Stimulated activated CD4-positive, alpha-beta T cell treated with anti-CD3 and anti-CD28 coated beads, Interleukin-15, amount 100 ng/mL, for 48 hours (primary cell): ENCODE measurements around the gene GDPD1.
"Not testable (repeated sequence)": the region's sequence is repeated elsewhere in the genome, so short reads cannot be mapped to it uniquely, and the experiment has no call there.

Source experiments
- DNase-seq, 2 donors: peaks; one replicate each; pipeline ENCODE4 v3.0.0-alpha.2; 2020; ENCODE audit warnings: low read depth in 2 of 2

GDPD1 gene

DNA sequence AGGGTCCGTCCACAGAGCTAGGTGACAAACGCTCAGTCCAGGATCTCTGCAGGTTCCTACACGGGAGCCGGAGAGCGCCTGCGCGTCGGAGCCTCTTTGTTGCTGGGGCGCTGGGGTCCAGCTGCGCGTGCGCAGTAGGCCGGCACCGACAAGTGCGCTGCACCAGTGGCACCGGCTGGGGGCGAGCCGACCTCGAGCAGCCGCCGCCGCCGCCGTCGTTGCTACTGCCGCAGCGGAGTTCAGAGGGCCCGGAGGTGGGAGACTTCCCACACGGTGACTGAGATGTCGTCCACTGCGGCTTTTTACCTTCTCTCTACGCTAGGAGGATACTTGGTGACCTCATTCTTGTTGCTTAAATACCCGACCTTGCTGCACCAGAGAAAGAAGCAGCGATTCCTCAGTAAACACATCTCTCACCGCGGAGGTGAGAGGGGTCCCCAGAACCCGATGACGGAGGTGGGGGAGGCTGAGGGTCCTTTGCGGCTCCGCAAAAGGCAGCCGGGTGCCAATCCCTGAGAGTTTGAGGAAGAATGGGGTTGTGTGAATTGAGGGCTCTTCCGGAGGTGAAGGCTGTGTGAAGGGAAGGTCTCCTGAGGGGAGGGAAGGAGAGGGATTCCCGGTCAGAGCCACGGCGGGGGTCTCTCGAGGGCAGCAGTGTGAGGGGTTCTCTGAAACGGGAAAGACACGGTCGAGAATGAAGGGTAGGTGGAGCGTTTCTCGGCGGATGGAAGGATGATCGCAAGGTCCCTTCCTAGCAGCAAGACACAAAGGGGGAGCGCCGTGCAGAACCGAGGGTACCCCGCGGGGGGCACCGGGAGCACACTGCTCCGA is at the start of gene GDPD1:
GDPD1 (plus strand) TSS at position 184 of the 831 bp plus-strand sequence; CDS start at position 283, 99 bp downstream.
- peak; percentile 95 for DNase-seq

DNA sequence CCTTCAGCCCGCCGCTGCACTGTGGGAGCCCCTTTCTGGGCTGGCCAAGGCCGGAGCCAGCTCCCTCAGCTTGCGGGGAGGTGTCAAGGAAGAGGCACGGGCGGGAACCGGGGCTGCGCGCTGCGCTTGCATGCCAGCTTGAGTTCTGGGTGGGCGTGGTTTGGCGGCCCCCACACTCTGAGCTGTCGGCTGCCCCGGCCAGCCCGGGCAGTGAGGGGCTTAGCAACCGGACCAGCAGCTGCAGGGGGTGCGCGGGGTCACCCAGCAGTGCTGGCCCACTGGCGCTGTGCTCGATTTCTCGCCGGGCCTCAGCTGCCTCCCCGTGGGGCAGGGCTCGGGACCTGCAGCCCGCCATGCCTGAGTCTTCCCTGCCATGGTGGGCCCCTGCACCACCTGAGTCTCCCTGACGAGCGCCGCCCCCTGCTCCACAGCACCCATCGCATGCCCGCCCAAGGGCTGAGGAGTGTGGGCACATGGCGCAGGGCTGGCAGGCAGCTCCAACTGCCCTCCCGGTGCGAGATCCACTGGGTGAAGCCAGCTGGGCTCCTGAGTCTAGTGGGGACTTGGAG is 47.8 kb upstream of the GDPD1 start:
- no peak for DNase-seq

DNA sequence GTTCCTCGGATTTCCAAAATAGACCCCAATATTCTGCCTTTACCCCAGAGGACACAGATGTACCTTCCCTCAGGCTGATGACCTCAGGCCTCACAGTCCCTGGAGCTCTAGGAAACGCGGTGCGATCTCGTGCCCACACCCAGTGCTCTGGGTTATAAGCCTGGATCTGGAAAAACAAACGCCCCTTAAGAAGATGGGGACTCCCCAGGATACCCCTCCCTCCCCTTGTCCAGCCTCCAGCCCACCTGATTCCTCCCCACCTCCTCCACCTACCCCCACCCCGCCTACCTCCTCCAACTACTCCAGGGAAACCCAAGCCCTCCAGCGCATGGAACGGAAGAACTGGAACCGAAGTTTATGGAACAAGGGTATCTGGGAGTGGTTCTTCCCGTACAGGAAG is 45.6 kb upstream of the GDPD1 start:
- DNase-seq, result no peak

DNA sequence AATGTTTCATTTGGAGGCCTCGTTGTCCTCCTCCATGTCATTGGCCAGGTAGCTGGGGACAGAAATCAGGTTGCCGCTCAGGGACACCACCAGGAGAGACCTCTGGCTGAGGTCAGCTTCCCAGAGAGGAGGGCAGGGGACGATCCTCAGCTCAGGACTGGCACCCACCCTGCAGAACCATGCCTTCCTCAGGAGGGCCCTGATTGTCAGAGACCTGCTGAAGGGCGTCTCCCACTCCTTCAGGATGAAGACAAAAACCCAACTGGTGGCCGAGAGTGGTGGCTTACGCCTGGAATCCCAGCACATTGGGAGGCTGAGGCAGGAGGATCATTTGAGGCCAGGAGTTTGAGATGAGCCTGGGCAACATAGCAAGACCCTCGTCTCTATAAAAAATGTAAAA is 45.2 kb upstream of the GDPD1 start:
- no peak for DNase-seq

DNA sequence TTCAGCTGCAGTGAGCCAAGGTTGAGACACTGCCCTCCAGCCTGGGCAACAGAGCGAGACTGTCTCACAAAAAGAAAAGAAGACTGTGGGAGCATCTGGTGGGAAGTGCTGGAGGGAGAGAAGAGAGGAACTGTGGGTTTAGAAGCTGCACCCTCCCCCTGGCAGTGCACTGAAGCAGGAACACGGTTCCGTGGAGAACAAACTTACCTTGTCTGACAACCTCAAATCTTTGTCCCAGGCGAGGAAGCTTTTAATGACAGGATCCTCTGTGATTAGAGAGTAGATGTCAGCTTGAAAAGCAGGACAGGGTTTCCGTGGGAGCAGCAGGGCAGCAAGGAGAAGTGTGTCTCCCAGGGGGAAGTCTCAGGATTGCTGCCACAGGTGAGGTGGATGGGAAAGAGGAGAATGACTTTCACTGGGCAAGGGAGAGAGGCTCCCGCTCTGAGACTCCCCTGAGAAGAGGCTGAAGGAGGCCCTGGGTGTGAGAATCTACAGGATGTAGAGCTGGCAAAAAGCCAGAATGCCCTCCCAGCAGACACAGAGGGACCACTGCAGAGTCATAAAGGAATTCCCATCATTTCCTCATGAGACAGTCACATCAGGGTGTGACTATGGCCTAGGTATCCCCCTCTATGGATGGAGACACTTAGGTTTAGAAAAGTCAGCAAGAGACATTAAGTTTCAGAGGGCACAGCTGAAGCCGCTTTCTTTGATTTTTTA is 41.9 kb upstream of the GDPD1 start:
- DNase-seq, result no peak

DNA sequence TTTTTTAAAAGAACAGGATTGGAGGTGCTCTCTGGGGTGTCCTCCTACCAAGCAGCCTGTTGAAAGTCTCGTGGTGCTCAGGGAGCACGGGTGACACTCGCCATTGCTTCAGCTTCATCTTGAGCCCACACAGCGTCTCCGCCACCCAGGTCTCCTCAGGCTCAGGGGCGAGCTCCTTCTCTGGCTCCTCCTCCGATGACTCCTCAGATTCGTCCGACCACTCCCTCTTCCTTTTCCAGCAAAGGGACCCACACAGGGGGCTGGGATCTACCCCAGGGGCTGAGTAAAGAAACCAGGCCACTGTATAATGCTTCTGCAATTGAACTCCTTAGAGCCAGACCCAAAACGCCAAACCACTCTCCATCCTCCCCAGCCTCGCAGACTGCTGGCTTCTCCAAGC is 40.7 kb upstream of the GDPD1 start:
- not testable (repeated sequence) for DNase-seq

DNA sequence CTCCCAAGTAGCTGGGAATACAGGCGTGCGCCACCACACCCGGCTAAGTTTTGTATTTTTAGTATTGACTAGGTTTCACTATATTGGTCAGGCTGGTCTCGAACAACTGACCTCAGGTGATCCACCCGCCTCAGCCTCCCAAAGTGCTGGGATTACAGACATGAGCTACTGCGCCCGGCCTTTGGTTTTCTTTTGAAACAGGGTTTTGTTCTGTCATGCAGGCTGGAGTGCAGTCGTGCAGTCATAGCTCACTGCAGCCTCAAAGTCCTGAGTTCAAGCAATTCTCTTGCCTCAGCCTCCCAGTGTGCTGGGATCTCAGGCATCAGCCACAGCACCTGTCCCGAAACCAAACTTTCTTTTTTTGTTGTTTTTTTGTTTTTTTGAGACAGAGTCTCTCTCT is 39.7 kb upstream of the GDPD1 start:
- DNase-seq, result no peak

DNA sequence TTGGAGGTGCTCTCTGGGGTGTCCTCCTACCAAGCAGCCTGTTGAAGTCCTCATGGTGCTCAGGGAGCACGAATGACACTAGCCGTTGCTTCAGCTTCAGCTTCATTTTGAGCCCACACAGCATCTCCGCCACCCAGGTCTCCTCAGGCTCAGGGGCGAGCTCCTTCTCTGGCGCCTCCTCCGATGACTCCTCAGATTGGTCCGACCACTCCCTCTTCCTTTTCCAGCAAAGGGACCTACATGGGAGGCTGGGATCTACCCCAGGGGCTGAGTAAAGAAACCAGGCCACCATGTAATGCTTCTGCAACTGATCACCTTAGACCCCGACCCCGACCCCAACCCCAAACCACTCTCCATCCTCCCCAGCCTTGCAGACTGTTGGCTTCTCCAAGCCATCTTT is 38.8 kb upstream of the GDPD1 start:
- no peak for DNase-seq

DNA sequence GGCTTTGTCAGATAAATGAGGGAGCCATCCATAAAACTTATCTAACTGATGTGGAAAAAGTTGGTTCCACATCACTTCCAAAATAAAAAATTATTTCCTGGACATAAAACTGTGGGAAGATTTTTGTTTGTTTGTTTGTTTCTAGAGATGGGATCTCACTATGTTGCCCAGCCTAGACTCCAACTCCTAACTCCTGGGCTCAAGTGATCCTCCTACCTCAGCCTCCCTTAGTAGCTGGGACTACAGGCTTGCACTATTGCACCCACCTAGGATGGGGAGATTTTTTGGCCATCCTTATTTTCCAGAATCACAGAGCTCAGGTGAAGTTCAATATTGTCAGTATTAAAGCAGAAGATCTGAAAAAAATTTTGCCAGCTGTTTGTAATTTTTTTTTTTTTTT is 34.3 kb upstream of the GDPD1 start:
- DNase-seq, result no peak

DNA sequence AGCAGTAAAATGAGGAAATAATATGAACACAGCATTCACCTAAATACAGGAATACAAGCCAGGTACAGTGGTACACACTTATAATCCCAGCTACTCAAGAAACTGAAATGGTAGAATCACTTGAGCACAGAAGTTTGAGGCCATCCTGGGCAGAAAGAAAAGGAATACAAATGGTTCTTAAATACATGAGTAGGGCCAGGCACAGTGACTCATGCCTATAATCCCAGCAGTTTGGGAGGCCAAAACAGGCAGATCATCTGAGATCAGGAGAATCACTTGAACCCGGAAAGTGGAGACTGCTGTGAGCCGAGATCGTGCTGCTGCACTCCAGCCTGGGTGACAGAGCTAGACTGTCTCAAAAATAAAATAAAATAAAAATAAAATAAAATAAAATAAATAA is 33.5 kb upstream of the GDPD1 start:
- DNase-seq, result no peak

DNA sequence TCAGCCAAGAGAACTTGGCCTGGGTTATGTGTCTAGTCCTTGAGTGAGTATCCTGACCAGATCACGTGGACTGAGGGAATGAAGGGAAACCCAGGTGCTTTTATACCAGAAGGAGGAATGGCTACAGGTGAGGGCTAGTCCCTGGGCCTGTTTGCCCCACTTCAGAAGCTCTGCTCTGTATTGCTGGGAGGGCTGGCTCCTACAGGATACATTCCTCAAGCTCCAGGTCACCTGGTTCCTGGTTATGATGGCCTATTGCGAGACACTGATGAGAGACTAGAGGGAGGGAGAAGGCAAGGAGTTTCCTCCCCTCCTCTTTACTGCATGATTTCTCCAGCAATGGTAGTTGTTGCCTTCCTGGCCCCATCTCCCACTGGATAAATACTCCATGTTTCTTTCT is 29.5 kb upstream of the GDPD1 start:
- no peak for DNase-seq

DNA sequence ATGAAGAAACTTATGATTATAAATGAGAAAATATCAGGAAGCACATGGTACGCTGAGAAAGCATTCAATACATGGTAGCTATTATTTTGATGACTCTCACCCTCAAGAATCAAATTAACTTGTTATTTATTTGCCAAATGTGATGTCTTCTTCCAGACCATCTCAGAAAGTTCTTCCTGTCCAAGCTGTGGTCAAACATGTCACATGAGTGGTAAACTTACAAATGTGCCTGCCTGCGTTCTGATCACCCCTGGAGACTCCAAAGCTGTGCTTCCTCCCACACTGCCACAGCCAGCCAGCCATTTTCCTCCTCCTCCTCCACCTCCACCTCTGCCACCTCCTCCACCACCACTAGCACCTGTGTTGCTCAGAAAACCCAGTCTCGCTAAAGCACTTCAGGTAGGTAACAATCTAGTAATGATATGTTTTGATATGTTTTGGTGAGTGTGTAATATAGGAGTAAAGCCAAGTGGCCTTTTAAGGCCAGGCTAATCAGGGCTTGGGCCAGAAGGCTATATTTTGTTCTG is 26.9 kb upstream of the GDPD1 start:
- DNase-seq, result no peak

DNA sequence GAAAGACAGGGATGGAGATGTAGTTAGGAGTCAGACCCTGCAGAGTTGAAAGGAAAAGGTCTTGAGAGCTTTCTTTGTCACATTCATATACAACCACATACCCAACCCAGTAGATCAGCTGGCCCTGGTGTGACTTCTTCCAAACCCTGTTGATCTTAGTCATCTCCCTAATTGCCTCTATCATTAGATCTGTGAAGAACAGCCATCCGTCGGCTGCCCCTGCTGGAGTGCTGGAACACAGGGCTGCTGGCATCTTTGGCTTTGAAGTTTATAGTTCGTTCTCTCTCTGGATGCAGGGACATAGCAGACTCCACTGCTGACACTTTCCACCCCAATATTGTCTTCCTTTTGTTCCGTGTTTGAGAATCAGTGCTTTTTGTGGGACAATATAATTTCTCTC is 20.9 kb upstream of the GDPD1 start:
- no peak for DNase-seq

DNA sequence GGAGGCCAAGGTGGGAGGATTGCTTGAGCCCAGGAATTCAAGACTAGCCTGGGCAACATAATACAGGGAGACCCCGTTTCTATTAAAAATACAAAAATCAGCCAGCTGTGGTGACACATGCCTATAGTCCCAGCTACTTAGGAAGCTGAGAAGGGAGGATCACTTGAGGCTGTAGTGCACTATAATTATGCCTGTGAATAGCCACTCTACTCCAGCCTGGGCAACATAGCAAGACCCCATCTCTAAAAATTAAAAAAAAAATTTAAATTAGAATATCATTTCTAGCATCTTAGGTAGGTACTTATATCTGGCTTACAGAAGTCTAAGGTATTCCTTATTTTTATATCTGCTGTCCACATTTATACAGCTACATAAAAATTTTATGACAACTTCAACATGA is 18.0 kb upstream of the GDPD1 start:
- DNase-seq, result no peak

DNA sequence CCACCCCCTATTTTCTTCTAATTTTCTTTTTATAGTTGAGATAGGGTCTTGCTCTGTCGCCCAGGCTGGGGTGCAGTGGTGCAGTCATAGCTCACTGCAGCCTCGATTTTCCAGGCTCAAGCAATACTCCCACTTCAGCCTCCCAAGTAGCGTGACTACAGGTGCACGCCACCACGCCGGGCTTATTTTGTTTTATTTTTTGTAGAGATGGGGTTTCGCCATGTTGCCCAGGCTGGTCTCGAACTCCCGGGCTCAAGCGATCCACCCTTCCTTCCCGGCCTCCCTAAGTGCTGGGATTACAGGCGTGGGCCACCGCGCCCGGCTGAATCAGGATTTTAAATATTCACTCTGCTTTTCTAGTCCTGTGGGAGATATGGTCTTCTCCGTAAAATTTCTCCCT is 941 bp upstream of the GDPD1 start:
- no peak for DNase-seq

DNA sequence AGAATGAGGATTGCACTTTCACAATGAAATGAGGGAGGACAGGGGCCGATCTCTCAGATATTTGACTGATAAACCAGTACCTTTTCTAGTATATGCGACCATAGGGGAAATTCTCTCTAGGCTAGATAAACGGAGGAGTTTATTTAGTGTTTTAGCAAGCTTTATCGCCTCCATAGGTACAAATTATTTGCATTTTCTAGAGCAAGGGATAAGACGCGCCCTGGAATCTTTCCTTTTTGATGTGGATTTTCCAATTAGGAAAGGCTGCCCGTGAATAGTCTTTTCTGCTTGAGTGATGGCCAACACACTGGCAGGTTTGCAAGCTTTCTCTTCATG is 351 bp upstream of the GDPD1 start:
- DNase-seq, result no peak

DNA sequence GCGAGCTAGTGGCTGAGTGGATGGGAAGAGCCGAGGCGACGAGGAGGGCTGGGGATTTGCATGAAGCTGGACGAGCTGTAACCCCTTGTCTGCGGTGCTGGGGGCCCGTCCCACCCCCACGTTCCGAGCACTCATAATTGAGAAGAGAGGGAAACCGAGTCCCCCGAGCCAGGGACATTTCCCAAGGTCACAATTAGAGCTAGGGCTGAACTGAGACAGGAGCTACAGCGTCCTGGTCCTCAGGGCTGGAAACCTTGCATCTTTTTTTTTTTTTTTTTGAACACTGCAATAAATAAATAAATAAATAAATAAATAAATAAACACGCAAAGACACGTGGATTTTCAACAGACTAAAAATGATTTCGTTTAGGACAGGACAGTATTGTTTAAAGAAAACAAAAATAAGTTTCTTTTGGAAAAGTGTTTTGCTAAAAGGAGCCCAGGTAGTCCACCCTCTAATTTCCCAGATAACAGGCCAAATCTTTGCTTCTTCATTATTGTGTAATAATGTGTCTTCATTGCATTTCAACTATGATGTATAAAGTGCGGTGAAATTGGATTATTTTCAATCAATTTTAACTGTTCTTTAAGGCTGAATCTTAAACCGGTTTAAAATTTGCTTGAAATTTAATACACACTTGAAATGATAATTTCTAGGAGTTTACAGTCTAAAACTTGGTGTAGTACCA is 992 bp downstream of the GDPD1 start:
- no peak for DNase-seq

DNA sequence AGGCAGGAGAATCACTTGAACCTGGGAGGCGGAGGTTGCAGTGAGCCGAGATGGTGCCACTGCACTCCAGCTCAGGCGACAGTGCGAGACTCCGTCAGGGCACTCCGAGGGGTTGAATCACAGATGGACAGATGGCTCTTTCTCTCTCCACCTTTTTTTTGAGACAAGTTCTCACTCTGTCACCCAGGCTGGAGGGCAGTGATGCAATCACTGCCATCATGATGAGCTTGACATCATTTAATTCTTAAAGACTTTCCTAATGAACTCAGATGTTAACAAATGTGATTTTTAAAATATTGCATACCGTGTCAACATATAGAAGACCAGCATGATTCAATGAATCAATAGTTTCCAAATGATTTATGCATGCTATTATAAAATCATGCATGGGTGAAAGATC is 3.5 kb downstream of the GDPD1 start:
- DNase-seq, result no peak

DNA sequence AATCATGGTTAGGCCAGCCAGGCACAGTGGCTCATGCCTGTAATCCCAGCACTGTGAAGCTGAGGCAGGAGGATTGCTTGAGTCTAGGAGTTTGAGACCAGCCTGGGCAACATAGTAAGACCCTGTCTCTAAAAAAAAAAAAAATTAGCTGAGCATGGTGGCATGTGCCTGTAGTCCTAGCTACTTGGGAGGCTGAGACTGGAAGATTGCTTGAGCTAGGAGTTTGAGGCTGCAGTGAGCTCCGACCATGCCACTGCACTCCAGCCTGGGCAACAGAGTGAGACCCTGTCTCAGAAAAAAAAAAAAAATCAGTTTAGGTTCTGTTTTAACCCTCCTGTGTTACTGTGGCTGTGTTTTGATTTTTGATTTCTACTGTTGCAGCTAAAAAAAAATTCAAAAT is 8.3 kb downstream of the GDPD1 start:
- not testable (repeated sequence) for DNase-seq

DNA sequence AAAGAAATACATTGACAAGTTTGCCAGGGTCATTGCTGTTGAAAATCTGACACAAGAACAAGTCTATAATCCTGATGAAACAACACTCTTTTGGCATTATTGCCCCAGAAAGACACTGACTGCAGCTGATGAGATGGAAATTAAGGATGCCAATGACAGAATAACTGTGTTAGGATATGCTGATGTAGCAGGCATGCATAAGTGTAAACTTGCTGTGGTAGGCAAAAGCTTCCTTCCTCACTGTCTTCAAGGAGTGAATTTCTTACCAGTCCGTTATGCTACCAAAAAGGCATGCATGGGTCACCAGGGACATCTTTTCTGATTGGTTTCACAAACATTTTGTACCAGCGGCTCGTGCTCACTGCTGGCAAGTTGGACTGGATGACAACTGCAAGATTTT is 10.5 kb downstream of the GDPD1 start:
- DNase-seq, result no peak

DNA sequence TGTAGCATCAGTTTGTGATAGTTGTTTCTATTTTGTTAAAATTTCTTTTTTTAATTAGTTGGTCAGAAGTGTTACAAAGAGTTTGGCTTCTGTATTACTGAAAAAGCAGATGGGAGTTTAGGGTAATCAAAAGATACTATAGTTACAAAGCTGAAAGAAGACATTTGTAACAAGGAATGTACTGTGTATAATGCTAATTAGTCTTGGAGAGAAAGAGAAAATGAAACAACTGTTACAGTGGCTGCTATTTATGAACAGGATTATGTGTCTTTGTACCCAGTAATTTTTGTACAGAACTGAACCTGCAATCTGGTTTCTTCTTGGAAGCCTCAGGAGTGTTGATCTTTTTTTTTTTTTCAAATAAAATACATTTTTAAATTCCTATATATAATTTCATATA is 14.3 kb downstream of the GDPD1 start:
- no peak for DNase-seq

DNA sequence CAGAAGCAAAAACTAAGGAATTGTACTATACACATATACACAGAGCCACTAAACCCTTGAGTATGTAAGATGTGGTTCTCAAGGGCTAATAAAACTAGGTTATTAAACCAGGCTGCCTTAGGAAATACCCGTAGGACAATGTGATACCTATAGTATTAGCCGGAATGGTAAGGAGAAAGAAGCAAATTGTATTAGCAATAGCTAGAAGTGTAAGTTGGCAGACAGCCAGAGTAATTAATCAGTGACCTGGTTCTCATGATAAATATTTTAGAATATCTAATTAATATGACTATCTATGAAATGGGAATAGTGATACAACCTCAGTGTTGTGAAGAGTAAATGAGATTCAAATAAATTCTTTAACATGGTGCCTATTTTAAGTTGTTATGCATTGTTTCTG is 18.6 kb downstream of the GDPD1 start:
- no peak for DNase-seq
